Trophoblast cell (in vitro differentiated cells and primary cell): ENCODE results near the gene ZNF90.
"Not testable (repeated sequence)": the region's sequence is repeated elsewhere in the genome, so short reads cannot be mapped to it uniquely, and the experiment has no call there.

Experiments used
- DNase-seq, 2 donors: peaks; one replicate each; pipeline ENCODE4 v3.0.0-alpha.2; 2016
- H2AFZ ChIP-seq: 2 replicates; pipeline ENCODE4 v1.6.1; 2013; ENCODE audit warnings: low read length, moderate library complexity, mild to moderate bottlenecking; ENCODE audit not compliant: insufficient read depth, poor library complexity
- H2AK5ac ChIP-seq: 2 replicates; pipeline ENCODE4 v1.6.1; 2013; ENCODE audit warnings: mild to moderate bottlenecking, low read length
- H2BK120ac ChIP-seq: 2 replicates; pipeline ENCODE4 v1.6.1; 2013; ENCODE audit warnings: low read length, mild to moderate bottlenecking, moderate library complexity; ENCODE audit not compliant: insufficient read depth, poor library complexity
- H2BK12ac ChIP-seq: 2 replicates; pipeline ENCODE4 v1.6.1; 2013; ENCODE audit warnings: mild to moderate bottlenecking, low read length, moderate library complexity
- H2BK5ac ChIP-seq: 2 replicates; pipeline ENCODE4 v1.6.1; 2013; ENCODE audit warnings: low read length, low read depth, moderate library complexity, mild to moderate bottlenecking; ENCODE audit not compliant: poor library complexity
- H3K14ac ChIP-seq: 2 replicates; pipeline ENCODE4 v1.6.1; 2013; ENCODE audit warnings: mild to moderate bottlenecking, low read length
- H3K18ac ChIP-seq: 2 replicates; pipeline ENCODE4 v1.6.1; 2013; ENCODE audit warnings: mild to moderate bottlenecking, low read length
- H3K23ac ChIP-seq: 2 replicates; pipeline ENCODE4 v1.6.1; 2013; ENCODE audit warnings: low read length
- H3K27ac ChIP-seq: 2 replicates; pipeline ENCODE4 v1.5.1; 2013; ENCODE audit warnings: low read depth, mild to moderate bottlenecking, inconsistent platforms, low read length, moderate library complexity
- H3K27me3 ChIP-seq: 2 replicates; pipeline ENCODE4 v1.6.1; 2013; ENCODE audit warnings: inconsistent platforms, mild to moderate bottlenecking, low read length, moderate library complexity; ENCODE audit not compliant: insufficient read depth
- H3K36me3 ChIP-seq, 2 experiments: 1 replicate in 1 of 2; 2 replicates in 1 of 2; pipeline ENCODE4 v1.6.1; 2013; ENCODE audit warnings: low read length in 2 of 2, mild to moderate bottlenecking in 2 of 2, moderate library complexity in 1 of 2; ENCODE audit not compliant: insufficient read depth in 2 of 2, control insufficient read depth in 1 of 2
- H3K4ac ChIP-seq: 2 replicates; pipeline ENCODE4 v1.6.1; 2013; ENCODE audit warnings: low read depth, mild to moderate bottlenecking, low read length, moderate library complexity
- H3K4me1 ChIP-seq, 2 experiments: 1 replicate in 1 of 2; 2 replicates in 1 of 2; pipeline ENCODE4 v1.6.1; 2013; ENCODE audit warnings: low read length in 2 of 2, mild to moderate bottlenecking in 2 of 2, moderate library complexity in 1 of 2; ENCODE audit not compliant: insufficient read depth in 2 of 2, control insufficient read depth in 1 of 2
- H3K4me2 ChIP-seq: 2 replicates; pipeline ENCODE4 v1.6.1; 2013; ENCODE audit warnings: inconsistent platforms, mild to moderate bottlenecking, low read length, moderate library complexity
- H3K4me3 ChIP-seq: 2 replicates; pipeline ENCODE4 v1.5.1; 2013; ENCODE audit warnings: mild to moderate bottlenecking, low read depth, low read length, inconsistent platforms
- H3K79me1 ChIP-seq: one replicate; pipeline ENCODE4 v1.6.1; 2013; ENCODE audit warnings: low read length
- H3K79me2 ChIP-seq: 2 replicates; pipeline ENCODE4 v1.6.1; 2013; ENCODE audit warnings: low read length, mild to moderate bottlenecking; ENCODE audit not compliant: control insufficient read depth, insufficient read depth, poor library complexity
- H3K9ac ChIP-seq: 2 replicates; pipeline ENCODE4 v1.6.1; 2013; ENCODE audit warnings: mild to moderate bottlenecking, low read length
- H3K9me3 ChIP-seq: 2 replicates; pipeline ENCODE4 v1.6.1; 2013; ENCODE audit warnings: low read depth, mild to moderate bottlenecking, control low read depth, inconsistent platforms, low read length; ENCODE audit not compliant: insufficient read depth
- H4K12ac ChIP-seq: 2 replicates; pipeline ENCODE4 v1.6.1; 2013; ENCODE audit warnings: low read depth, mild to moderate bottlenecking, low read length, moderate library complexity
- H4K8ac ChIP-seq: 2 replicates; pipeline ENCODE4 v1.6.1; 2013; ENCODE audit warnings: low read depth, mild to moderate bottlenecking, low read length, moderate library complexity
- H4K91ac ChIP-seq: one replicate; pipeline ENCODE4 v1.6.1; 2013; ENCODE audit warnings: low read depth, mild to moderate bottlenecking, low read length, moderate library complexity
- WGBS: extraction: QIAGEN DNeasy Blood & Tissue Kit; methylation state at CpG from one replicate; pipeline ENCODE4 v1.1.7; 2013; ENCODE audit warnings: missing lambda C conversion rate; ENCODE audit not compliant: insufficient read length, insufficient coverage; ENCODE audit errors: extremely low coverage; 5-methylcytosine and 5-hydroxymethylcytosine counted together

The ZNF90 gene

DNA sequence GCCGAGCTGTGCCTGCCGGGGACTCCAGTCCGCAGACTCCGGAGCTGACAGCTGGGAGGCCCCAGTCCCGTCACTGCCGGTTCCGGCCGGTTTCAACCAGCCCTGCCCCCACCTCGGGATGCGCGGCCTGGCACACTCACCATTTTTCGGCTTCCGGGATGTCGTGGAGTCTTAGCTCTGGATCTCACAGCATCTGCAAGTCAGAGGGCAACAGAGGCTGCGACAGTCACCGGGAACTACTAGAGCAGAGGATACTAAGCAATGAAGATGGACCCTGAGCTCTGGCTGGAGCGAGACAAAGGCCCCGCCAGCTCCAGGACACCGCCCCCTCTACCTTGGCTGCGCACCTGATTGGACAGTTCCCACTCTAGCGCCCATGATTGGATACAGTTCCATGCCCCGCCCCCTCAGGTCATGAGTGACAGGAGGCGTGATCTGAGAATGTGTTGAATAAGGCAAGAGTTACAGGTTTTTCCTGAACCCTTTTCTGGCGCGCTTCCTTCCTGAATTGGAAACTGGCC, 38.5 kb upstream of the ZNF90 start, which contains the start of gene ZNF682:
TSS of gene ZNF682 (minus strand) at position 303 of the 521 bp plus-strand sequence. CDS start at position 143, 160 bp downstream.
- peak within 1 kb of the TSS; percentile 70 for H3K4me2 ChIP-seq
- no peak within 1 kb of the TSS for H3K23ac ChIP-seq
- peaks cover 5% of the 10 kb centered on the region for H3K79me1 ChIP-seq
- no peaks in the 10 kb centered on the region for H3K27me3 ChIP-seq
- H3K4ac ChIP-seq, result no peak within 1 kb of the TSS
- peak; percentile 97 to 99 for DNase-seq
- H3K18ac ChIP-seq, result peak within 1 kb of the TSS; percentile 32
- H3K36me3 ChIP-seq, result peaks cover 0 to 5% of the 10 kb centered on the region in 2 experiments
- H2AK5ac ChIP-seq, result no peak within 1 kb of the TSS
- H2BK120ac ChIP-seq, result no peak within 1 kb of the TSS
- peak within 1 kb of the TSS; percentile 24 for H3K14ac ChIP-seq
- no peaks in the 10 kb centered on the region for H3K9me3 ChIP-seq
- peak within 1 kb of the TSS; percentile 97 for H3K4me3 ChIP-seq
- H4K8ac ChIP-seq, result peak within 1 kb of the TSS; percentile 78
- no peak within 1 kb of the TSS for H4K91ac ChIP-seq
- peak within 1 kb of the TSS; percentile 22 for H2BK5ac ChIP-seq
- no peak within 1 kb of the TSS for H2BK12ac ChIP-seq
- H2AFZ ChIP-seq, result peak within 1 kb of the TSS; percentile 47
- H3K27ac ChIP-seq, result peak within 1 kb of the TSS; percentile 77
- H3K79me2 ChIP-seq, result peaks cover 7% of the 10 kb centered on the region
- no CpG with 5 or more reads among the region's 25 CpGs for WGBS
- peaks cover 2 to 3% of the 10 kb centered on the region in 2 experiments for H3K4me1 ChIP-seq
- peak within 1 kb of the TSS; percentile 92 for H3K9ac ChIP-seq
- peak within 1 kb of the TSS; percentile 57 for H4K12ac ChIP-seq

DNA sequence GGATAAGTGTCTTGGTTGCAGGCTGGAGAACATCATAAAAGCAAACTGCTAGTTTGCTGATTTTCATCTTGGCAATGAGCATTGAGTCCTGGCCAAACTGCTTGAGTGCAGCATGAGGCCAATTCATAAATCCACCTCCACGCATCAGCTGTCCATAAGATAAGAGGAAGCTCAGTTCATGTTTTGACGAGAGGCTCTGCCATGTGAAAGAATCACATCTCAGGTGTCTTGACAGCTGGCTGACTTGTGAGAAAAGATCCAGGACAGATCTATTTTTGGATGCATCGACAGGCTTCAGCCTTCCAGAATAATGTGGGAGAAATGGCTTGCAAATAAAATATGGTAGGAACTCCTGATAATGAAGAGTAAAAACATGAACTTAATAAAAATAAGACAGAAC, 33.1 kb upstream of the ZNF90 start:
- H3K18ac ChIP-seq, result no peak overlapping the region
- no peak overlapping the region for H2BK12ac ChIP-seq
- H3K79me2 ChIP-seq, result no peaks in the 10 kb centered on the region
- no peak overlapping the region for H4K91ac ChIP-seq
- no peaks in the 10 kb centered on the region for H3K9me3 ChIP-seq
- H2AK5ac ChIP-seq, result no peak overlapping the region
- no peaks in the 10 kb centered on the region for H3K27me3 ChIP-seq
- no peak overlapping the region for H3K4me2 ChIP-seq
- no peaks in the 10 kb centered on the region for H3K4me1 ChIP-seq
- H4K8ac ChIP-seq, result no peak overlapping the region
- no peak overlapping the region for H3K14ac ChIP-seq
- no peaks in the 10 kb centered on the region for H3K36me3 ChIP-seq
- no peak overlapping the region for H2AFZ ChIP-seq
- DNase-seq, result no peak
- H2BK120ac ChIP-seq, result no peak overlapping the region
- no peak overlapping the region for H2BK5ac ChIP-seq
- no peak overlapping the region for H3K4me3 ChIP-seq
- H3K4ac ChIP-seq, result no peak overlapping the region
- H4K12ac ChIP-seq, result no peak overlapping the region
- no peak overlapping the region for H3K27ac ChIP-seq
- no peaks in the 10 kb centered on the region for H3K79me1 ChIP-seq
- H3K23ac ChIP-seq, result no peak overlapping the region
- no CpG with 5 or more reads among the region's 3 CpGs for WGBS
- H3K9ac ChIP-seq, result no peak overlapping the region

- H3K18ac ChIP-seq, H2BK120ac ChIP-seq, H4K91ac ChIP-seq, H3K9me3 ChIP-seq, H3K4me2 ChIP-seq, H3K27me3 ChIP-seq, H3K79me2 ChIP-seq, H3K36me3 ChIP-seq, DNase-seq, H2BK5ac ChIP-seq, H3K79me1 ChIP-seq, H2AK5ac ChIP-seq, H2BK12ac ChIP-seq, H4K8ac ChIP-seq, H3K4me3 ChIP-seq, H3K14ac ChIP-seq, H3K23ac ChIP-seq, H3K4me1 ChIP-seq, H2AFZ ChIP-seq, H3K9ac ChIP-seq, H4K12ac ChIP-seq, H3K4ac ChIP-seq, H3K27ac ChIP-seq: not testable (repeated sequence)
- WGBS, result no CpG with 5 or more reads among the region's 5 CpGs
Observed at GRCh38 chr19:20045742-20046141, 32.1 kb upstream of the ZNF90 start.

DNA sequence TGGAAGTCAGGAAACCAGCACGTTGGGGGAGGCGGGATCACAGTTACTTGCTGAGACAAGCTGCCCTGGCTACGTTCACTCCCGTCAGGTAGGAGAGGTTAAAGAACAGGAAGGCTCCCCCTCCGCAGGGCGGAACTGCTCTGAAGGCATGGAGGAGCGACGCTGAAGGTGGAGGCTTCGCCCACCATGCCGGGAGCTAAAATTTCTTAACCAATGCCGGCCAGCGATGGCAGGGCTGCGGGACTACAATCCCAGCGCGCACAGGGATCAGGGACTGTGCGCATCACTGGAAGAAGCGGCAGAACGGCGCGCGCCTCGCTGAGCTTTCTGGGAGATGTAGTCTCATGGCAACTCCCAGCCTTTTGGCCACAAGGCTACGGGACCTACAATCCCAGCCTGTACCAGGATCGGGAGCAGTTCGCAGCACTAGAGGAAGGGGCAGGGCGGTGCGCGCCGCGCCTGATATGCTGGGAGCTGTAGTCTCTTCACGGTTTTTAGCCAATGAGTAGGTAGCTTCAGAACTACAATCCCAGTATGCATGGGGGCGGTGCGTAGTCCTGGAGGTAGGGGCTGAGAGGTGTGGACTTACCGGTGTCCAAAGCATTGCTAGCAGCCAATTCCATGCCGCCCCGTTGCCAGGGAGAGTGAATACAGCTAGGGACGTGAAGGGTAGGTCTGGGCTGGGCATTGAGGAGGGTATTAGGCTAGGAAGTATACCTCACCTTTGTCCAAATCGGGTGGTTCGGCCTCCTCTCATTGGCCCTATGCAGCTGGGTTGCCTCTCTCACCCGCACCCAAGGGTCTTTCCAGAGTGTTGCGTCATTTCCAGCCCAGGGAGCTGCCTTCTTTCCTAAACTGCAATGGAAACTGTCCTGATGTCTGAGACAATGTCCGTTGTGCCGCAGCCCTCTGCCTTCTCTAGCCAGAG, 25.7 kb upstream of the ZNF90 start:
- H3K79me1 ChIP-seq, result peaks cover 8% of the 10 kb centered on the region
- peak overlapping the region; percentile 27 for H3K18ac ChIP-seq
- H2AK5ac ChIP-seq, result no peak overlapping the region
- no peaks in the 10 kb centered on the region for H3K27me3 ChIP-seq
- peaks cover 4% of the 10 kb centered on the region for H3K79me2 ChIP-seq
- peak overlapping the region; percentile 50 for H3K27ac ChIP-seq
- peak overlapping the region; percentile 86 for H3K4me3 ChIP-seq
- peak overlapping the region; percentile 15 for H2BK12ac ChIP-seq
- no peak overlapping the region for H3K23ac ChIP-seq
- WGBS, result no CpG with 5 or more reads among the region's 43 CpGs
- peak overlapping the region; percentile 22 for H3K4ac ChIP-seq
- peak overlapping the region; percentile 55 for H4K8ac ChIP-seq
- DNase-seq, result peak; percentile 97 to 98
- peak overlapping the region; percentile 80 for H3K14ac ChIP-seq
- peak overlapping the region; percentile 44 for H4K91ac ChIP-seq
- H2BK5ac ChIP-seq, result peak overlapping the region; percentile 22
- H3K4me1 ChIP-seq, result peaks cover 2 to 5% of the 10 kb centered on the region in 2 experiments
- peak overlapping the region; percentile 50 for H2AFZ ChIP-seq
- peak overlapping the region; percentile 85 for H3K9ac ChIP-seq
- peak overlapping the region; percentile 78 for H3K4me2 ChIP-seq
- peak overlapping the region; percentile 5 for H4K12ac ChIP-seq
- H2BK120ac ChIP-seq, result peak overlapping the region; percentile 34
- no peaks in the 10 kb centered on the region for H3K36me3 ChIP-seq
- H3K9me3 ChIP-seq, result no peaks in the 10 kb centered on the region
